Stimulated activated CD8-positive, alpha-beta memory T cell treated with anti-CD3 and anti-CD28 coated beads, Interleukin-12 subunit alpha, Interleukin-12 subunit beta, amount 100 ng/mL, for 1 hour (primary cell): Measurements from ENCODE around the gene MORC2.
A peak's percentile ranks its signal among the peaks of the same experiment; 100 is the strongest.

Experiments used
- DNase-seq: peaks from one replicate; pipeline ENCODE4 v3.0.0-alpha.2; 2020; ENCODE audit warnings: low read depth

MORC2 gene

GRCh38 chr22:30949934-30950660 is 18.5 kb downstream of the MORC2 start:
- DNase-seq: no peak

GRCh38 chr22:30948930-30949342 is 19.6 kb downstream of the MORC2 start:
- DNase-seq: no peak

- DNase-seq: no peak
Observed at GRCh38 chr22:30947816-30948454, 20.6 kb downstream of the MORC2 start.

DNA sequence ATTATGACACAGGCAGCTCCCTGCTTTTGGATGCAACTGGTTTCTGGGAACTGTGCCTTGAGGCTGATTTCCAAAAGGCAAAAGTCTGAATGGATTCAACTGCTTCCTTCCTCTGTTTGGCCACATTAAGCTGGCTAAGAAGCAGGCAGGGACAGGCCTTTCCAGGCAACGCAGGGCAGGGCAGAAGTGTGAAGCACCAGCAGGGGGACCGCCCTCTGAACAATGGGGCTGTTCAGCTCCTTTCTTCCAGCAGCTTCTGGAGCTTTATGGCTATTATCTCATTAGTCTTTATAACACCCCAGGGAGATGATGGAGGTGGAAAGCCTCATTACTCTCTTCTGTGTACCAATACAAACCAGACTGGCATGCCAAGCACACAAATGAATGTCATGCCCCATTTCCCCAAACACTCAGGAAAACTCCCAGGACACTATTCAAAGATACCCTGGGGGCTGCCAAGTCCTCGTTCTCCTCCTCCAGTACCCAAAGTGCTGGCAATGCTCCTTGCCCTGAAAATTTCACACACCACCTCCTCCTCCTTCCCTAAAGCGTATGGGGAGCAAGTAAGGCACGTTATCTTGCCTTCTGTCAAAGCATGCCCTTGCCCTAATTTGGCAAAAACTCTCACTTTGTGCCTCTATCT is 21.3 kb downstream of the MORC2 start:
- DNase-seq: no peak

DNA sequence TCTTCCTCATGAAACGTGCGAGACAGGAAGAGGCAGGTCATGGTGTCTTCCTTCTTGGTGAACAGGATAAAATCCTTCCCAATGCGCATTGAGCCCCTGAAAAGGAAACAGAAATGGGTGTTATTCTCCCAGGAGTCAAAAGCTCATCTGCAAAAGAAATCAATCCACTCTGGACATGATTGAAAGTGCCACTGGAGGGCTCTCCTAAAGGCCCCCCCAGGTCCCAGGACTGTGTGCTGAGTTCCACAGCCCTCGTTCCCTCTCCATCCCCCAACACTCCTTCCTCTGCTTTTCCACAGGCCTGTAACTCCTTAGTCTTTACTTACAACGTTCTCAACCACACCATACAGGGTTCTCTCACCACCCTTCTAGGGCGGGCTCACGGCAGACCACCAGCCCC is 22.2 kb downstream of the MORC2 start:
- no peak for DNase-seq

DNA sequence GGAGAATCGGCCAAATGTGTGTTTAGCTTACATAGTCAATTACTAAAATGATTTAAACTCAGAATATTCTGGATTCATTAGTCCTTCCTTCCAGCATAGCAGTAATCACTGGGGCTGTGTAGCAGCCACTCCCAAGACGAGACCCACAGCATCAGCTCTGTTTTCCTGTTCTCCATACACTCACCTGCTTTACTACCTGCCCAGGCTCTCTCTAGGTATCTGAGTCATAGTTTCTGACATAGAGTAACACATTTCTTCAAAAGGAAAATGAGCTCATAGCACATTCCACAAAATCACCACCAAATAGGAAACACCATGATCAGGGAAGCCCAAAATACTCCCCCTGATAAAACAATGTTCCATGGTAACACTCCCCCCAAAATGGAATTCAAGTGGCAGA is 22.9 kb downstream of the MORC2 start:
- no peak for DNase-seq

DNA sequence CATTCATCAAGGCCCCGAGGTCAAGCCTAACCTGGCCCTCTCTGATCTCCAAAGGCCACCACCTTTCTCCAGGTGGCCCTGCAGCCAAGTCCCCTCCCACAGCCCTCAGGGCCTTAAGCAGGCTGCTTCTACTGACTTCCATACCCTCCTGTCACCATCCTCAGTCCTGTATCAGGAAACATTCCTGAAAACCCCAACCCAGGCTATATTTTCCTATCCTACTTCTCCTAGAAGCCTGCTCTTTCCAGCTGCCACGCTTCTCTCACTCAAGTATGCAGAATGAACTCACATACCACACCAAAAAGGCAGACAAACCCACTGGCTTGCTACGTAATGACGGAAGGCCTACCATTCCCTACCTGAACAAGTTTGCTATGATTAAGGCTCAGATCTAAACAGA is 23.6 kb downstream of the MORC2 start:
- DNase-seq: no peak

- no peak for DNase-seq
Observed at GRCh38 chr22:30943368-30943767, 25.2 kb downstream of the MORC2 start.

GRCh38 chr22:30941363-30941740 is 27.2 kb downstream of the MORC2 start:
- no peak for DNase-seq

DNA sequence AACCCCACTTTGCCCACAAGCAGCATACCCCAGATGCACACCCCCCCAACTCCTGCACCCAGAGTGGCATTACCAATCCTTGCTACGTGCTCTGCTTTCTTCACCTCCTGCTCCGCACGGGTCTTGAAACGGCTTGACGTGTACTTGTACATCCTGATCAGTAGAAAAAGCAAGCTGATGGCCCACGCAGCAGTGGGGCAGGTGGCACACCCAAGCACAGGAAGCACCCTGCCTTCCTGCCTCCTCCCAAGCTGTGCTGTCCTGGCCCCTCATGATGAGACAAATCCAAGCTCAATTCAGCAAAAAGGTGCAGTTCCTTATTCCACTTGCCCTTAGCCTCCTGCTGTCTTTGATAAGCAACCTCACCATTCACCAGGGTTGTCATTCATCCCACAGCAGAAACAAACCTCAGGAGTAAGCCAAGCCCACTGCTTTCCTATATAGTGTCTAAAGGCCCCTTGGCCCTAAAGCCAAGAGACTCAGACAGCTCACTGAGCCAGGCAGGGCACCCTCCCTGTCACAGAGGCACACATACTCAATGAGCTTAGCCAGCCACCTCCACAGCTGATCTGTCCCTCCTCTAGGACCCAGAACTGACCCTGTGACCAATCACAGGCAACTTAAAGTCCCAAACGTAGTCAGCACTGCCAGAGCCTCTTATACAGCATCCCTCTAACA is 27.8 kb downstream of the MORC2 start:
- DNase-seq: no peak

- no peak for DNase-seq
Observed at GRCh38 chr22:30934053-30934452, 34.5 kb downstream of the MORC2 start.

DNA sequence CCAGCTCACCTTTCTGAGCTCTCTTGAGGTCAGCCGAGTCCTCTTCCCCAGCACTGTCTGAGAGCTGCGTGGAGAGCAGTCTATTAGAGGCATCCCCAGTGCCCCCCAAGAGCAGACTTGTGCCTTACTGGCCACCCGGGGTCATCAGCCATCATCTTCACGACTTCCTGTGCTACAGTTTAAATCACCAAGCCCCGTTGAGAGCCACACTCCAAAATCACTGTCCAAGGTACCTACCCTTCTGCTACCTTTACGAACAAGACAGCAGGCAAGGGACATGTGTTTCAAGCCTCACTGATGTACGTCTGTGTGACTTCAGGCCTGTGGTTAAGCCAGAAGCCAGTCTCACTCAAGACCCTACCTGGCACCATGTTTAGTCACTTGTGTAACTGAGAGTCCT is 35.1 kb downstream of the MORC2 start:
- DNase-seq: no peak

DNA sequence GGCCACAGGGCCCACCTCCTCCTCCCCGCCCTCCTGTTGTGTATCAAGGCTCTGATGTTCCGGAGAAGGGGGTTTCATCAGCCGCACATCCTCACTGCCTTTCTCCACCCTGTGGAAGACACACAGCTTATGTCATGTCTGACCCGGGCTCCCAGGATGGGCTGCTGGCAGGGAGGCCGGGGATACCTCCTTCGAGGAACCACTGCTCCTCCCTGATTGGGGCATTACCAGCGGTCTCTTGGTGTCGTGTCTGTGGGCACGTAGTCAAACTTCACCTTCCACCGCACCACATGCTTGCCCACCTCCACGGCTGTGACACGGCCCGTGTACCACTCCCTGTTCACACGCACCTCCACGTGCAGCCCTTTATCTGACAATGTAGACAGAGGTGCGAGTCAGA is 35.9 kb downstream of the MORC2 start:
- no peak for DNase-seq

DNA sequence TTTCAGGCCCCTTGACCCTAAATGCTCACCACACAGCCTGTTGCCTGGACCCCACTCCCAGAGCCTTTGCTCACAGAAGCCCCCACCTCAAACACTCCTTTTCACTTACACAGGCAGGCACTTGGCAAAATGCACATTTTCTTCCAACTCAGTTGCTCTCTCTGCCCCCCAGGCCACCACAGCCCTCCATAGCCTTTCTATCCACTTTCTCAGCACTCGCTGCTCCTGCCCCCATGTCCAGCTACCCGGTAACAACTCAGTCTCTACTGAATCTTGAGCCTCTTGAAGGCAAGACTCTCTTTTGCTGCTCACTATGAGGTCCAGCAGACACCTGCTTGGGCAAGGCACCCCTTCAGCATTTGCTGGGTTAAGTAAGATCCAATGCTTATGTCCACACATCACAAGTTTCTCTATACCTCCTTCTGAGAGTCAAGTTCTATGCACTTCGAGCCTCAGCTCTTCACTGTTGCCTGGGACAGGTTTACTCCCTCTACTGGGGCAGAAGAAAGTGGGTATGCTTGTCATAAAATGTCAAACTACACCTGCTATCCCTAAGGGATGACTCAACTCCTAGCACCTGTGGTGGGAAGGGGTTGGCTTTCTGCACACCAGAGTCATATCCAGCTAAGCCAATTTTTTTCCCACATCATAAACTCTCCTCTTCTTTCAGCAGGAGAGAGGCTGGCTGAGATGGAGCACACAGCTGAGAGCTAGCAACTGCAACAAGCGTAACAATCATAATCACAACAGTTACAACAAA is 36.9 kb downstream of the MORC2 start:
- DNase-seq: no peak

- DNase-seq: no peak
Observed at GRCh38 chr22:30930228-30930627, 38.3 kb downstream of the MORC2 start.

DNA sequence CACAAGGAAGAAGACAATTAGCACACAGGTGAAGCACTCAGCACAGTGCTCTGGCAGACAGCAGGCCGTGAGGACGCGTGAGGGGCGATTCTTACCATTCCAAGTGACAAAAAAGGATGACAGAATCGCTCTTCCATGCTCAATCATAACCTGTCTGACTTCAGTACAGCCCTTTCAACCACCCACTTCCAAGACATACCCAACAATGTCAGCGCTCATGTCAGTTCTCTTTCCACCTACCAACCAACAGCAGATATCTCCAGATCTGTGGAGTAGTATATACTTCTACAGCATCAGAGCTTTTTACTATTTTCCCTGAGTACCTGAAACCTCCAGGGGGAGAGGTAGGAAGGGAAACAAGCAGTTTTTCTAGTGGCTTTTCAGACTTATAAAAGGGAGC is 40.2 kb downstream of the MORC2 start:
- DNase-seq: no peak

GRCh38 chr22:30927806-30928205 is 40.8 kb downstream of the MORC2 start:
- DNase-seq: no peak

DNA sequence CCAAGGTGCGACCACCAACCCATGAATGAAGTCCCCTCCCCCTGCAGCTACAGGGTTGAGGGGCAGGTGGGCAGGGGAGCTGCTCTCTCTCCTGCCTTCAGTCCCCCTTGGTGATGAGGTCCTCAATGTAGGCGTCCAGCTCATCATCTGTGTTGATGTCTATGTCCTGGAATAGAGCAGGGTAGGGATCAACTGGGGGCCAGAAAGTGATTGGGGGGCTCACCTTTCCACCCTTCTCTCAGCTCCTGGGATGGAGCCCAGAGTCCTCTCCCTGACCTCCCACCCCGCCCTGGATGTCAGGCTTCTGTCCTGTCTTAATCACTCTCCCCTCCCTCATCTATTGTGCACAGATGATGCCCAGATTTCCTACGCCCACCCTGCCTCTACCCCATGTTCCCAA is 41.9 kb downstream of the MORC2 start:
- no peak for DNase-seq

GRCh38 chr22:30925667-30926066 is 42.9 kb downstream of the MORC2 start:
- no peak for DNase-seq

GRCh38 chr22:30923168-30923900 is 45.2 kb downstream of the MORC2 start:
- DNase-seq: no peak

GRCh38 chr22:30922151-30922611 is 46.4 kb downstream of the MORC2 start:
- peak; percentile 78 for DNase-seq
